ENCODE results near the gene GFRA1. TPM values are rescaled to one million over a fixed set of nuclear protein-coding genes. Genes with fewer than 3 reads are reported as not detected.

GFRA1 gene
- total RNA-seq, 4 donors from 2014 or later: 19.8 to 61.8 (median 25.2) TPM

DNA sequence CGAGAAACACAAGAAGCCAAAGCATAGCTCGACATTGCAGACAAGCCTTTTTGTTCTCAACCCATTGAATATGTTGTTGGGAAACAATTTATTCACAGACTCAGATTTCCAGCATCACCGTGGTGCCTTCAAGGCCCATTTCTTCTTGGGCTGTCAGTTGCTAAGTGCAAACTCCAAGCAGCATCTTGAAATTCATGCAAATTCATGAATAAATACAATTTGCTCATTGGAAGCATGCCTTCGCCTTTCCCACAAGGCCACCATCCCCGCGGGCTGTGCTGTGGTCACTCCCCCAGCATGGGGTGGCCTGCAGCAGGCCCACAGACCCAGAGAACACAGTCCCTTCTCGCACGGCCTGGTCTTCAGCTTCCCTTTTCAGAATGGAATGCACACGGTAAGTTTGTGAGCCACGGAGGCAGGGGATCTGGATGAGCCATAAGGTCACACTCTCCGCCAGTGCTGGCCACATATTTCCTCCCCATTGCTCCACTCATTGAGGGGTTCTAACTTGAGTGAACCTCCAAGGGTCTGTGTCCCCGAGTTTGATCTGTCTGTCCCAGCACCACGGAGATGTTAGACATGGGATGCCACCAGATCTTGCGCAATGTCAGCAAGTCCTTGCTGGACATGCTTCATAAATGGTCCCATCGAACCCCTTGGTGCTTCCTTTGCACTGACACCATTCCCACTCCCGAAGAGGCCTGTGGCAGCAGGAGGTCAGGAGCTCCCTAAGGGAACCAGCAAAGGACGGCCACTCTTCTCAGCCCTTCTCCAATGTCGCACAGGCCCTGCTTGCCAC lies 109.5 kb downstream of the GFRA1 start:
- no peak for DNase-seq (ENCODE audit: low spot score in 2 of 2)
- WGBS: 83% methylated on average over 18 of the region's 18 CpGs
- no peaks in the 10 kb centered on the region for H3K36me3 ChIP-seq
- no peak overlapping the region for H3K4me3 ChIP-seq
- H3K4me1 ChIP-seq: no peaks in the 10 kb centered on the region
- H3K27ac ChIP-seq: no peak overlapping the region
- H3K27me3 ChIP-seq: no peaks in the 10 kb centered on the region
- H3K9me3 ChIP-seq: no peaks in the 10 kb centered on the region
- no peak for TF ChIP-seq EP300 (IDR thresholded peaks at IDR 0.05)
- TF ChIP-seq, protein P1, sequence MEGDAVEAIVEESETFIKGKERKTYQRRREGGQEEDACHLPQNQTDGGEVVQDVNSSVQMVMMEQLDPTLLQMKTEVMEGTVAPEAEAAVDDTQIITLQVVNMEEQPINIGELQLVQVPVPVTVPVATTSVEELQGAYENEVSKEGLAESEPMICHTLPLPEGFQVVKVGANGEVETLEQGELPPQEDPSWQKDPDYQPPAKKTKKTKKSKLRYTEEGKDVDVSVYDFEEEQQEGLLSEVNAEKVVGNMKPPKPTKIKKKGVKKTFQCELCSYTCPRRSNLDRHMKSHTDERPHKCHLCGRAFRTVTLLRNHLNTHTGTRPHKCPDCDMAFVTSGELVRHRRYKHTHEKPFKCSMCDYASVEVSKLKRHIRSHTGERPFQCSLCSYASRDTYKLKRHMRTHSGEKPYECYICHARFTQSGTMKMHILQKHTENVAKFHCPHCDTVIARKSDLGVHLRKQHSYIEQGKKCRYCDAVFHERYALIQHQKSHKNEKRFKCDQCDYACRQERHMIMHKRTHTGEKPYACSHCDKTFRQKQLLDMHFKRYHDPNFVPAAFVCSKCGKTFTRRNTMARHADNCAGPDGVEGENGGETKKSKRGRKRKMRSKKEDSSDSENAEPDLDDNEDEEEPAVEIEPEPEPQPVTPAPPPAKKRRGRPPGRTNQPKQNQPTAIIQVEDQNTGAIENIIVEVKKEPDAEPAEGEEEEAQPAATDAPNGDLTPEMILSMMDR (IDR thresholded peaks at IDR 0.05): no peak
- no peak for TF ChIP-seq POLR2AphosphoS5 (IDR thresholded peaks at IDR 0.05)
- no peak for TF ChIP-seq POLR2A (IDR thresholded peaks at IDR 0.05)

DNA sequence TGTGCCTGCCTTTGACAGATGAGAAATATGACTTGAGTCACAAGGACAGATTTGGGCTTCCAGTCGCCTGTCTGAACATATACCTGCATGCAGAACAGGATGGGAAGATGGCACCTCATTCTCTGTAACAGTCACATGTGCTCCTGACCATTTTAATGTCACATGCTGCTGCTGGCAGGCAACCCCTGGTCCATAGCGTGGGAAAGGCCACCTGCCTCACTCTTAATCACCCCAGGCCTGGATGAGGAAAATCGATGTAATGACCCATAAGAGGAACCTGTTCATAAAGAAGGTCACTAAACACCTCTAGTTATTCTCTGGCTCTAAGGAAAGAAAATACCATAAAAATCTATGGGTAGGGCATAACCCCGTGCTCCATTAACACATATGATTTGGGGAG lies 110.2 kb downstream of the GFRA1 start:
- Histone ChIP-seq H3K4me1 (no peaks in the 10 kb centered on the region), H3K27ac (no peak overlapping the region), H3K9me3 (no peaks in the 10 kb centered on the region), H3K4me3 (no peak overlapping the region), H3K36me3 (no peaks in the 10 kb centered on the region), H3K27me3 (no peaks in the 10 kb centered on the region)
- no peak for DNase-seq (ENCODE audit: low spot score in 2 of 2)
- TF ChIP-seq, protein P1 (IDR thresholded peaks at IDR 0.05): no peak
- no peak for TF ChIP-seq EP300 (IDR thresholded peaks at IDR 0.05)
- TF ChIP-seq POLR2A (IDR thresholded peaks at IDR 0.05): no peak
- TF ChIP-seq POLR2AphosphoS5 (IDR thresholded peaks at IDR 0.05): no peak
- 76% methylated on average over 4 of the region's 4 CpGs for WGBS

DNA sequence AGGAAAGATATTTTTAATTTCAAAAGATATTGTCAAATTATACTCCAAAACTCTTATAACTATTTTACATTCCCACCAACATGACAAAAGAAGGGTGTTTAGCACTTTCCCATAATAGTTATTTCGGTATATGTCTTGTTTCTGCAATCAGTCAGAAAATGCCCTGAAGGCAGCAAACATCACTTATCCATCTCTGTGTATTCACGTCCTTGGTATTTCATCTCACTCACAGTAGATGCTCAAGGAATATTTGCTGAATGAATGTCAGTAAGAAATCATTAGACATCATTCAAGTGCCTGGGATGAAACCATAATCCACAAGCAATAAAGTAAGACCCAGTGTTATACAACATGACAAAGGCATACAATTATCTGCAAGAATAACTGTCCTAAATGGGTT lies 112.7 kb downstream of the GFRA1 start:
- no peak overlapping the region for H3K27ac ChIP-seq
- no peaks in the 10 kb centered on the region for H3K27me3 ChIP-seq
- H3K4me1 ChIP-seq: no peaks in the 10 kb centered on the region
- H3K4me3 ChIP-seq: no peak overlapping the region
- H3K36me3 ChIP-seq: no peaks in the 10 kb centered on the region
- TF ChIP-seq POLR2AphosphoS5 (IDR thresholded peaks at IDR 0.05) (no peak), POLR2A (IDR thresholded peaks at IDR 0.05) (no peak), EP300 (IDR thresholded peaks at IDR 0.05) (no peak)
- TF ChIP-seq, protein P1 (IDR thresholded peaks at IDR 0.05): no peak
- 75% methylated on average over 2 of the region's 2 CpGs for WGBS
- H3K9me3 ChIP-seq: no peaks in the 10 kb centered on the region
- DNase-seq (ENCODE audit: low spot score in 2 of 2): no peak

DNA sequence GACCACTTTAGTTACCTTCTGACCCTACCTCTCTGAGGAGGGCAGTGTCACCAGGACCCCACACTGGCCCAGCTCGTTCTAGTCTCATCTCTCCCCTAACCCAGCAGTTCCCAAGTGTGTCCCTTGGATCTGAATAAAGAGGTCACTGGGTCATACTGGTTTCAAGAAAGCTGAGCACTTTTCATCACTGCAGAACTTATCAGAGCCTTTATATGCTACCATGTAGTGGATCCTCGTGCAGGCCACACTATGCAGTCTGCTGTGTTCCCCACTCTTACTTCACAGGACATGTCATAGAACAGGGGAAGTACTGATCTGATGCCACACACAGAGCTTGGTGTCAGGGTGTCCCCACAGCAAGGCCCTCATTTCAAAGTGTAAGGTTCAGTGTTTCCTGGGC lies 113.8 kb downstream of the GFRA1 start:
- no peak overlapping the region for H3K4me3 ChIP-seq
- H3K9me3 ChIP-seq: no peaks in the 10 kb centered on the region
- 83% methylated on average over 2 of the region's 2 CpGs for WGBS
- TF ChIP-seq EP300 (IDR thresholded peaks at IDR 0.05) (no peak), POLR2AphosphoS5 (IDR thresholded peaks at IDR 0.05) (no peak), POLR2A (IDR thresholded peaks at IDR 0.05) (no peak)
- TF ChIP-seq, protein P1 (IDR thresholded peaks at IDR 0.05): no peak
- H3K4me1 ChIP-seq: no peaks in the 10 kb centered on the region
- no peak overlapping the region for H3K27ac ChIP-seq
- no peaks in the 10 kb centered on the region for H3K36me3 ChIP-seq
- no peak for DNase-seq (ENCODE audit: low spot score in 2 of 2)
- H3K27me3 ChIP-seq: no peaks in the 10 kb centered on the region

DNA sequence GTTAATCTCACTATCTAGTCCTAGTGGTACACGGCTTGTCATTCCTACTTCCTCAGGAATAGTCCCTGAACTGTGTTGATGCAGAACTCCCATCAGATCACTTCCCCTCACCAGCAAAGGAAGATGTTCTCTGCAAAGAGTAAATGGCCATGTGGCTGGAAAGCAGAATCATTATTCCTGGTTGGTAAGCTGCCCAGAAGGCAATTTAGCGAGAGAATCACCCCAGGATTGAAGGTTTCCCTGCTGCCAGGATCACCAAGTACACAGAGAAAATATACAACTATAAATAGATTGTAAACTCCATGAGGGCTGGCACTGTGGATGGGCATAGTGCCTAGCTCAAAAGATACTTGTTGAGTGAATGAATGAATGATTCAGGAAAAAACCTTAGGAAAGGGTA lies 115.0 kb downstream of the GFRA1 start:
- 78% methylated on average over 2 of the region's 2 CpGs for WGBS
- no peak for DNase-seq (ENCODE audit: low spot score in 2 of 2)

More for the DNA sequence above, 115.0 kb downstream of the GFRA1 start:
- H3K4me3 ChIP-seq: no peak overlapping the region
- no peaks in the 10 kb centered on the region for H3K27me3 ChIP-seq
- H3K4me1 ChIP-seq: no peaks in the 10 kb centered on the region
- H3K9me3 ChIP-seq: no peaks in the 10 kb centered on the region
- H3K27ac ChIP-seq: no peak overlapping the region
- TF ChIP-seq EP300 (IDR thresholded peaks at IDR 0.05): no peak
- TF ChIP-seq POLR2AphosphoS5 (IDR thresholded peaks at IDR 0.05): no peak
- no peak for TF ChIP-seq POLR2A (IDR thresholded peaks at IDR 0.05)
- TF ChIP-seq, protein P1 (IDR thresholded peaks at IDR 0.05): no peak
- H3K36me3 ChIP-seq: no peaks in the 10 kb centered on the region
